Amygdala (tissue), 56 donors: ENCODE measurements around the gene DNAI7.

ENCODE experiments used
- DNase-seq, 56 donors: peaks; one replicate each; lab custom pipeline; 2025; lab: John Stamatoyannopoulos, UW

DNAI7 gene

DNA sequence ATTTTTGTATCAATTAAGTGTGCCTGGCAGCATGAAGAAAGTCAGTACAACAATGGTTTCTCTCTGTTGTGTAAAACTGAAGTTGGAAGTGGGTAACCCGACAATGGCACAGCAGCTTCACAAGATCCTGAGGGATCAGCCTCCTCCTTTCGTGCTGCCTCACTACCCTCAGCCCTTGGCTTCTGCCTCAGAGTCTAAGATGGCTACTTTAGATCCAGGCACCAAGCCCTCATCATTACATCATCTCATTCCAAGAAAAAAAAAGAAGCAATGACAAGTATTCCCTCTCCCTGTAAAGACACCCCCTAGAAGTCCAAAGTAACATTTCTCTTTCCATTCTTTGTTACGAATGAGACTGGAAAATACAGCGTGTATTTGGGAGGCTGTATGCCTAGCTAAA is 92.6 kb downstream of the DNAI7 start:
- no peak for DNase-seq

- DNase-seq = peak in 1 of 56 donors; percentile 8
Measured at GRCh38 chr12:25101092-25101445, 93.9 kb downstream of the DNAI7 start.

- DNase-seq = no peak
Measured at GRCh38 chr12:25100194-25101091, 94.5 kb downstream of the DNAI7 start.

DNA sequence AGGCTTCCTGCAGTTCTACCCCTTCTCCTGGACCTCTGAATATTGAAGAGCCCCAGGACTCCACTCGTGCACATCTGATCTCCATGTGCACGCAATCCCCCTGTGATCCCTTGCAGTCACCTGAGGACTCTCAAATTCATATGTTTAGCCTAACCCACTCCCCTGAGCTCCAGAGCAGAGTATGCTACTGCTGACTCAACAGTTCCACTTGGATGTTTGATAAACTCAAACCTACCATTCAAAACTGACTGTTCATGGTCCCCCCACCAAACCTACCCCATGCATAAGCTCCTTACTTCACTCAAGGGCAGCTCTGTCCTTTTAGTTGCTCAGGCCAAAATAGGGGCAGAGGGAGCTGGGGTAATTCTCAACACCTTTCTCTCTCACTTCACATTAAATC is 96.0 kb downstream of the DNAI7 start:
- no peak for DNase-seq

DNA sequence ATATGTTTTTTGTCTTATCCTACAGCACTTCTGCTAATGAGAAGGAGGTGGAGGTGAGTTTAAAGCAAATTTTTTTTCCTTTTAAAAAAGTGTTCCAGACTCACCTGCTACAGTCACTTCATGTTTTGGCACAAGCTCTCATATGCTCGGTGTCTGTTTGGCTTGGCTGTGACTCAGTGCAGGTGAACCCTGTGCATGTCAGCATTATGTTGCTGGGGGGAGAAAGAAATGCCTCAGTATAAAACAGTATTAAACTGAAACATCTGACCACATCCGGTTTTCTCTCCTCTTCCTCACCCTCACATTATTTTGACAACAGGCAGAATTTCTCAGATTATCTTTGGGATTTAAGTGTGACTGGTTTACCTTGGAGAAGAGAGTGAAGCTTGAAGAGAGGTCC is 105.2 kb downstream of the DNAI7 start:
- no peak for DNase-seq

- no peak for DNase-seq
Measured at GRCh38 chr12:25087596-25087995, 107.4 kb downstream of the DNAI7 start.

- no peak for DNase-seq
Measured at GRCh38 chr12:25084816-25085215, 110.1 kb downstream of the DNAI7 start.

GRCh38 chr12:25083211-25083610 is 111.7 kb downstream of the DNAI7 start:
- DNase-seq = no peak

- no peak for DNase-seq
Measured at GRCh38 chr12:25082628-25083027, 112.3 kb downstream of the DNAI7 start.

GRCh38 chr12:25079393-25079792 is 115.6 kb downstream of the DNAI7 start:
- no peak for DNase-seq

GRCh38 chr12:25074954-25075353 is 120.0 kb downstream of the DNAI7 start:
- DNase-seq = no peak

DNA sequence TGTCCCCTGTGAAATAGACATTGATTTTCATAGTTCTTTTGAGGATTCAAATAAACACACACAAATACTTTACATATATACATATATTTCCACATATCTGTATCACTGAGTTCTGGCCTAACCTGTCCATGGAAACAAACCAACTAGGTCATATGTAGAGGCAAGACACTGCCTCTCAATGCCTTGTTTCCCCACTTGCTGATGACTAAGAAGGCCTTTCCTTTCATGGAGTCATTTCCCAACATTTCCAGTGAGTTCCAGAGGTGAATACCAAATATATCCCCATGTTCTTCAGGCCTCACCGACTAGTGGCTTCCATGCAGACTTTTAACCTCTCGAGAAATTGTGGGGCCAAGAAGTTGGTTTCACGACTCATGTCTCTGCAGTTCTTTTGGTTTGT is 120.8 kb downstream of the DNAI7 start:
- no peak for DNase-seq

DNA sequence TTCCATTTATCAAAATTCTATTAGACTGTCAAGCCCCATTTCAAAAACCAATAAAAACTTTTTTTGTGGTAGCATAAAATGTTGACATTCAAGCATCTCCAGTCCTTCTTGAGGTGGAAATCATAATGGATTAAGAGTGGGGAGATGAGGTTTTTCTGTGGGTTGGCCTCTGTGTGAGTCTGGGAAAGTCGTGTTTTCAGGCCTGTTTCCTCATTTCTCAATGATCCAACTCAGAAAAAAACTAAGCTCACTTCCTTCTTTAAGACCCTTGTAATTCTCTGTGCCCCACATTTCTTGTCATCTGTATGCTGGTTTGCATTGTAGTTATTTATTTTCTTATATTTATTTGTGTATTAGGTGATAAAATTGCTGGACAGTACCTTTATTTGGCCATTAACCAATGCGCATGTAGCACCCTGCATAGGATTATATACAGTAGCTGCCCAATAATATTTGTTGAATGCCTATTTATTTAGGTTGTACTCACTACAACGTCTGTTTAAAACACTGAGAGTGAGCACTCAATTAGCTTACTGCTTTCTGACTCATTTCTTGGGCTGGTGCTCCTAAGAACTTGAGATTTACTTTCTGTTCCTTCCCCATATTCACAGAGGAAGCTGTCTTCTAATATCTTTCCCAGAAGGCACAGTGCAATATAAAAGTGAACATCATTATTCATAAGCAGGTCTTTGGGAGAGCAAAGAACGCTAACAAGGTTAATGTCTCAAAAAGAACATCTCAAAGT is 121.9 kb downstream of the DNAI7 start:
- DNase-seq = no peak

DNA sequence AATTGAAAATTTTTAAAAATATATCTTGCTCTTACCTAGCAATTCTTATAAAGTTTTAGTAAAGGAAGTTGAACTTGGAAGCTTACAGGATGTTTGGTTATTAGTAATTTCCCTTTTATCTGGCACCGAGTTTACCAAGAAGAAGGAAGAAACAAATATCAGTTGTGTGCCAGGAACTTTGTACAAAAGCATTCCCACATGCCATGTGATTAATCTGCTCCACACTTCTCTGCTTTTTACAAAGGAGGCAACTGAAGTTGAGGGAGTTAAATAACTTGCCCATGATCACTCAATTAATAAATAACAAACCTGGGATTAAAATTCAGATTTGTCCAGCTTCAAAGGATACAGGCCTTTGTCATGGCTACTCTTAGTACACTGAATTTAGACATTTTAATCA is 123.6 kb downstream of the DNAI7 start:
- DNase-seq = no peak

DNA sequence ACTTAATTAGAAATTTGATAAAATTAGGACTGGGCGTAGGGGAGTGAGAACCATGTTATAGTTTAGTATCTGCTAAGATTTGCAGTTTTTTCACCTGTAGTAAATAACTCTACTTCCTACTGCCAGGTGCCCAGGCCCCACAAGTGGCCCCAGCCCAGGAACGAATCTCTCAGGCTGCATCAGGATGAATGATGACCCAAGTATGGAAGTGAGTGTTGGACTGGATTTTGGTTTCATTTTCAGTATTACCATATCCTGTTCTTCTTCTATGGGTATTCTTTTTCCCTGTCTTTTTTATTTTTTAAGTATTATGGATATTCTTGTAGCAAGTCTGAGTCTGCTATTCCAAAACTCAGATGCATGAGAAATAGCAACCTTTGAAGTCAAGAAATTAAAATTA is 125.7 kb downstream of the DNAI7 start:
- DNase-seq = no peak

GRCh38 chr12:25065035-25065434 is 129.9 kb downstream of the DNAI7 start:
- DNase-seq = no peak

DNA sequence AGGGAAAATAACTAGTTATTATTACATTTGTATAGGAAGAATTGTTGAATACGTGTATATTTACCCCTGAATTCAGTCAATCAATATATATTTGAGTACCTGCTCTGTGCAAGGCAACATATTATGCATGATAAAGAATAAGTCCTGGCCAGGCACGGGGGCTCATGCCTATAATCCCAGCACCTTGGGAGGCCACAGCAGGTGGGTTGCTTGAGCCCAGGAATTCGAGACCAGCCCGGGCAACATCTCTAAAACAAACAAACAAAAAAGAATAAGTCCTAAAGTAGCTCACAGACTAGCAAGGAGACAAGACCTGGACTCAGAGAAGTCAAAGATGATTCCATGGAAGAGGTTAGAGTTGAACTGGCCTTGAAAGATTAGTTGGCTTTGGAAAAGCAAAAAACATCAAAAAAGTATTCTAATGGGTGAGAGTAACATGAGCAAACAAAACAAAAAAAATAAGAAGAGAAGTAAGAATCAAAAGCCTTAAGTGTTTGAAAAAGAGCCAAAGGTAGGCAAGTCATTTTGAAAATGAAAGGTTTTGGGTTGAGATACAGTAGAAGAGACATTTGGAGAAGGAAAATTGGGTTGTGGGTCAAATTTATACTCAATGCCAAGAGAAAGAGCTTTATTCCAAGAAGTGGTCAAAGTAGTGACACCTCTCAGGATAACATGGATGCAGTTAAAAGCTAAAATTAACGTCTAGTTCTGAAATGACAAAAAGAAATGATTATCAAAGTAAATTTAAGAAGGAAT is 130.9 kb downstream of the DNAI7 start:
- no peak for DNase-seq

DNA sequence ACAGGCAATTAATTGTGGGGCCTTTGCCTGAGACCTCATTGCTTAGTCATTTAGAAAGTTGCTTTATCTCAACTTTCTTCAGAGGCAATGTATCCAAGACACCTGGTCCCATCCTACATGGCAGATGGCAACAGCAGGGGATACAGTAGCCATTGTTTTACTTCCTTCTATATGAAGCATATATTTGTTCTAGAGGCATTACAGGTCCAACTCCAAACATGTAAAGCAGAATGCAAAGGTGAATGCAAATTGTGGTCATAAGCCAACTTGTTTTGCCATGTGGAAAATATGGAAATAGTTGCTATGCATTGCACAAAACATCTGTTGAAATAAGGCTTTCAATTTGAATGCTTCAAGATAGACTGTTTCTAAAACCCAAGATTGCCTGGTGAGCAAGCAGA is 136.3 kb downstream of the DNAI7 start:
- no peak for DNase-seq
